ENCODE measurements around the gene AOAH.

GRCh38 chr7:36742911-36743775 lies 18.8 kb upstream of the AOAH start:
- TF ChIP-seq, protein P1, sequence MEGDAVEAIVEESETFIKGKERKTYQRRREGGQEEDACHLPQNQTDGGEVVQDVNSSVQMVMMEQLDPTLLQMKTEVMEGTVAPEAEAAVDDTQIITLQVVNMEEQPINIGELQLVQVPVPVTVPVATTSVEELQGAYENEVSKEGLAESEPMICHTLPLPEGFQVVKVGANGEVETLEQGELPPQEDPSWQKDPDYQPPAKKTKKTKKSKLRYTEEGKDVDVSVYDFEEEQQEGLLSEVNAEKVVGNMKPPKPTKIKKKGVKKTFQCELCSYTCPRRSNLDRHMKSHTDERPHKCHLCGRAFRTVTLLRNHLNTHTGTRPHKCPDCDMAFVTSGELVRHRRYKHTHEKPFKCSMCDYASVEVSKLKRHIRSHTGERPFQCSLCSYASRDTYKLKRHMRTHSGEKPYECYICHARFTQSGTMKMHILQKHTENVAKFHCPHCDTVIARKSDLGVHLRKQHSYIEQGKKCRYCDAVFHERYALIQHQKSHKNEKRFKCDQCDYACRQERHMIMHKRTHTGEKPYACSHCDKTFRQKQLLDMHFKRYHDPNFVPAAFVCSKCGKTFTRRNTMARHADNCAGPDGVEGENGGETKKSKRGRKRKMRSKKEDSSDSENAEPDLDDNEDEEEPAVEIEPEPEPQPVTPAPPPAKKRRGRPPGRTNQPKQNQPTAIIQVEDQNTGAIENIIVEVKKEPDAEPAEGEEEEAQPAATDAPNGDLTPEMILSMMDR (IDR thresholded peaks at IDR 0.05): no peak
- no peak for TF ChIP-seq POLR2A (IDR thresholded peaks at IDR 0.05)

All from heart left ventricle (tissue), 13 donors.